WTC11 (cell line): Measurements from ENCODE around the gene FAM20A.

Experiments
- ATF3 ChIP-seq: sonication (generic); formaldehyde crosslinking; conservative IDR thresholded peaks from 2 replicates; pipeline ENCODE4 v1.8.1; 2022; ENCODE audit warnings: mild to moderate bottlenecking, missing genetic modification reagents
- CREM ChIP-seq: sonication (generic); formaldehyde crosslinking; IDR thresholded peaks from 2 replicates; pipeline ENCODE4 v1.8.1; 2022; ENCODE audit warnings: mild to moderate bottlenecking, missing genetic modification reagents, moderate library complexity
- CTCF ChIP-seq: fragments of 200-600 bp; IDR thresholded peaks from 2 replicates; pipeline ENCODE4 v1.8.0; 2022; ENCODE audit warnings: antibody characterized with exemption
- ETV6 ChIP-seq: sonication (generic); formaldehyde crosslinking; IDR thresholded peaks from 2 replicates; pipeline ENCODE4 v1.8.1; 2022; ENCODE audit warnings: mild to moderate bottlenecking, missing genetic modification reagents
- MAX ChIP-seq: sonication (generic); formaldehyde crosslinking; IDR thresholded peaks from 2 replicates; pipeline ENCODE4 v1.8.0; 2022; ENCODE audit warnings: mild to moderate bottlenecking, missing genetic modification reagents
- MXD4 ChIP-seq: fragments of 250-450 bp; sonication (Bioruptor Pico); IDR thresholded peaks from 2 replicates; pipeline ENCODE4 v1.8.0; 2021; ENCODE audit warnings: mild to moderate bottlenecking, moderate library complexity, borderline replicate concordance
- NR2C2 ChIP-seq: sonication (generic); formaldehyde crosslinking; IDR thresholded peaks from 2 replicates; pipeline ENCODE4 v1.8.0; 2022; ENCODE audit warnings: mild to moderate bottlenecking, missing genetic modification reagents
- NR3C1 ChIP-seq: sonication (generic); formaldehyde crosslinking; conservative IDR thresholded peaks from 2 replicates; pipeline ENCODE4 v1.8.1; 2023; ENCODE audit warnings: low read depth, mild to moderate bottlenecking, missing genetic modification reagents
- PRDM15 ChIP-seq: sonication (generic); formaldehyde crosslinking; IDR thresholded peaks from 2 replicates; pipeline ENCODE4 v1.8.0; 2022; ENCODE audit warnings: missing genetic modification reagents
- STAT6 ChIP-seq: sonication (generic); formaldehyde crosslinking; conservative IDR thresholded peaks from 2 replicates; pipeline ENCODE4 v1.8.1; 2023; ENCODE audit warnings: mild to moderate bottlenecking, low read depth, missing genetic modification reagents, moderate library complexity
- USF1 ChIP-seq: sonication (generic); formaldehyde crosslinking; IDR thresholded peaks from 2 replicates; pipeline ENCODE4 v1.8.0; 2022; ENCODE audit warnings: mild to moderate bottlenecking, missing genetic modification reagents
- USF2 ChIP-seq: sonication (generic); formaldehyde crosslinking; IDR thresholded peaks from 2 replicates; pipeline ENCODE4 v1.8.1; 2023; ENCODE audit warnings: mild to moderate bottlenecking, missing genetic modification reagents, moderate library complexity
- ZNF121 ChIP-seq: sonication (generic); formaldehyde crosslinking; IDR thresholded peaks from 2 replicates; pipeline ENCODE4 v1.8.0; 2023; ENCODE audit warnings: missing genetic modification reagents

GRCh38 chr17:68569346-68569745, 31.8 kb downstream of the FAM20A start:
- TF ChIP-seq USF1 (no peak), CTCF (no peak), PRDM15 (no peak), STAT6 (CRISPR knock-in tag) (no peak), CREM (CRISPR knock-in tag) (no peak), NR3C1 (no peak), MXD4 (CRISPR knock-in tag) (no peak), USF2 (no peak), NR2C2 (CRISPR knock-in tag) (no peak), ATF3 (no peak), ZNF121 (CRISPR knock-in tag) (no peak), MAX (CRISPR knock-in tag) (no peak), ETV6 (no peak)
